Limb (tissue), 2 donors: ENCODE results near the gene WWOX.
"Not testable (repeated sequence)": the region's sequence is repeated elsewhere in the genome, so short reads cannot be mapped to it uniquely, and the experiment has no call there.

Source experiments
- DNase-seq, 2 donors: peaks; one replicate each; pipeline ENCODE4 v3.0.0-alpha.2; 2016; ENCODE audit errors: extremely low spot score in 2 of 2

The WWOX gene

DNA sequence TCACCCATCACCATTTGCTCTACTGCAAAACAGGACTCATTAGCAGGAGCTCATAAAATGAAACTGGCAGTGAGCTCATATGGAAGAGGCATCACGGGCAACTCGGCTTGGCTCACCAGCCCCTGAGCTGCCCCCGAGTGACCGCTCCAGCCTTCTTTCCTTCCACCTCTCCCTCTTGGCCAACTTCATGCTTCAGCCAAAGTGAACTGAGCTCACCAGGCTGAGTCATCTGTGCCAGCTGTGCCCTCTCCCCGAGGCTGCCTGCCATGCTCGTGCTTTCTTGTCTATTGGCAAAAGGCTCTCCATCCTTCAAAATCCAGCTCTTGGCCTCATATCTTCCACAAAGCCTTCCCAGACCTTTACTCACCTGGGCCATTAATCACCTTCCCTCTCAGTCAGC lies 391.4 kb downstream of the WWOX start:
- no peak for DNase-seq

DNA sequence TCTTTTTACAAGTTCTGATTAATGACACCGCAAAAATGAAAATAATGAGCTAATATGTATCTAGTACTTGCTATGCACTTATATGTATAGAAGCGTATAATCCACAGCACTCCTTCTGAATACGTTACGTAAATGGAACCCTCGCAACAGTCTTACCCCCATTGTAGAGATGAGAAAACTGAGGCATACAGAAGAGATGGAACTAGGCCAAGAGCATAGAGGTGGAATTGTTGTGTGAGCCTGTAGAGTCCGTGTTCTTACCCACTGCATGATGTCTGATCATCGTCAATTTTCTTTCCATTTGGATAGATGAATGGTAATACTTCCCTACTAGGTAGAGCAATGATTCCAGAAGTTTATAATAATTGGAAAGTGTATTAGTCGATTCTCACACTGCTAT lies 394.1 kb downstream of the WWOX start:
- no peak for DNase-seq

DNA sequence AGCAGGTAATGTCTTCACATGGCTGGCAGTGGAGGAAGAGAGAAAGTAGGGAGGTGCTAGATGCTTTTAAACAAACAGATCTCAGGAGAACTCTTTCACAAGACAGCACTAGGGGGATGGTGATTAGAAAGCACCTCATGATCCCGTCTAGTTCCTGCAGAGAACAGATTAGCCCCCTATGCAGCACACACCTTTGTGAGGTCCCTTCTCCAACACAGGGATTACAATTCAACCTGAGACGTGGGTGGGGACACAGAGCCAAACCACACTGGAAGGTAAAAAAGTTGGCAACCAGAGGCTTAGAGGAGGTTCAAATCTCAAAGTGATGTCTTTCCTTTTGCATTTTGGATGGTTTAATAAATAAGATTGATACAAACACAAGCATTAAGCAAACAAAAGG lies 394.7 kb downstream of the WWOX start:
- DNase-seq, result no peak

DNA sequence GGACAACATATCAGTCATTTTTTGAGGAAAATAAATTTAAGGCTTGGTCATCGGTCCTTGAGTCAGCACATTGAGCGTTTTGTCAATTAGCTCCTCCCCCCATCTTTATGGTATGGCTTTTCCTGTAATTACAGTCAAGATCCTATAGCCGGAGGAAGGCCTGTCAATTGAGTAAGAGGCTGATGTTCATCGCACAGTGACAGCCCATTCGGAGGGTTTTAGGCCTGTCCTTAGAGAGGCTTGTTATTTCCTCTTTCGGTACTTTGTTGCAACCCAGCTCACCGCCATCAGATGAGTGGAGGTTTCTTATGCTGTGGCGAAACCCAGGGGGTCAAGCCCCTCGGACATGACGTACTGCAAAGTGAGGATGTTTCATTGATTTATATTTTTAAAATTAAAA lies 395.2 kb downstream of the WWOX start:
- no peak for DNase-seq

DNA sequence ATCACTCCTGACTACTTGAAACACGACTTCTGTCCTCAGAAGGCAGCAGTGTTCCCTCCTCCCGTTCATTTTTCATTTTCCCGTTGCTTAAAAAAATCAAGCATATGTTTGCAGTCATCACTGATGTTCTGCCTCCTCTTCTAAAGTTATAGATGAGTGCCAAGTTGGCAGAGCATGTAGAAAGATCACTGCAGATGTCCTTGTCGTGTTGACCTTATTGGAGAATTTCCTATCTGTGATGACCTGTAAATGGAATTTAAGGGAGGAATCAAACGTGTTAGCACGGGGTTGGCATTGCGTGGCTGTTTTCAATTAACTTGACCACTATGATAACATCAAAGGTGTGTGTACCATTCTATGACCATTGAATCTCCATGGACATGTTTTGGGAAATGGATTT lies 396.7 kb downstream of the WWOX start:
- no peak for DNase-seq

DNA sequence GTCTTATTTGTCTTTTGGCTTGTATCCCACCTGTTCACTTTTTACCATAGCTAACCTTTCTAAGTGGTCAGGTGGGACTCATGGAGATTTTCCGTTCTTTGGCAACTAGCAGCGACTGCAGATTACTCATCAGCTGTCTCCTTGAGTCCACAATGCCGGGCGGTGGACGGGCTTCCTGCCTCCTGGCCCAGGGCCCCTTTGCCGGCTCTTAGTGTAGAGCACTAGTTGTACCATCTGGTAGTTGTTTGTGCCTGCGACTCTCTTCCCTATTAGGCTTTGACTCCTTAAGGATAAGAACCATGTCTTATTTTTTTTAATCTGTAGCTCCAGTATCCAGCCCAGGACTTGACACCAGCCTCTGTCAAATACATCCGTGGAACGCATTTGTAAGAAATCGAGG lies 399.9 kb downstream of the WWOX start:
- DNase-seq, result no peak

DNA sequence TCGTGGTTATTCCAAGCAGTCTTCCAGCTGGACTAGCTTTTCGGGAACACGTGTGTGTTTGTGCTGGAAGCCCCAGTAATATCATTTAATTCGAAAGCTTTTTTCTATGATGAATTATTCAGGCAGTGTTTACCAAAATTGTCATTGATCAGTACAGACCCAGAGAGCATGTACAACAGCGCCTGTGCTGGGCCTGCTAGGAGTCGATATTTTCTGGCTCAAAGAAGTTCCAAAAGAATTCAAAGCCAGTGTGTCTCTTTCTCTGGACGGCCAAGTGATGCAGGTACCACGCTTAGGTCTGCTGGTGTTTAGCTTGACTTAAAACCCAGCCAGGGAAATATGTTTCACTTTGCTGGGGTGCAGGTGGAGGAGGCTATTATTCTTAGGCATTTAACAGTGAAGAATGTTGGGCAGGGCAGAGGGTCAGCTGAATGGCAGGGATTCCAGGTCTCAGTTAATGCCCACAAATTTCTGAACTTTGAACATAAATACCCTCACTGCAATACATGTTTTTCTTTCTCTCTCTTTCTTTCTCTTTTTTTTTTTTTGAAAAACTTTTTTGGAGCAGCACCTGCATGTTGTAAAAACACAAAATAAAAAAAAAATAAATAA lies 401.3 kb downstream of the WWOX start:
- no peak for DNase-seq

DNA sequence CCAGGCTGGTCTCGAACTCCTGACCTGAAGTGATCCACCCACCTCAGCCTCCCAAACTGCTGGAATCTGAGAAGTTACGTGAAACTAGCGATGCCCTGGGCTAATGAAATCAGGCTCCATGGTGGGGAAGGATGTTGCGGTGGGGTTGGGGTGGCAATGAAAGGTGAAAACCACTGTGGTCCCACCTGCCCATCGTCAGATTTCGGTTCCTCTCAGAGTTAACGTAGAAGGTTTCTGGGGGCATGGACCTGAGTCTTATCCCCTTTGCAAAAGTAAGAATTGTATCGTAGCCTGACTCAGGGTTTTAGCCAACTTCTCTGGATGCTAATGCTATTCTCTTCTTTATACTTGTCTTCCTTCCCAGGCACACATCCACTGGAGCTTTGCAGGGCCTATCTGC lies 402.3 kb downstream of the WWOX start:
- DNase-seq, result no peak

DNA sequence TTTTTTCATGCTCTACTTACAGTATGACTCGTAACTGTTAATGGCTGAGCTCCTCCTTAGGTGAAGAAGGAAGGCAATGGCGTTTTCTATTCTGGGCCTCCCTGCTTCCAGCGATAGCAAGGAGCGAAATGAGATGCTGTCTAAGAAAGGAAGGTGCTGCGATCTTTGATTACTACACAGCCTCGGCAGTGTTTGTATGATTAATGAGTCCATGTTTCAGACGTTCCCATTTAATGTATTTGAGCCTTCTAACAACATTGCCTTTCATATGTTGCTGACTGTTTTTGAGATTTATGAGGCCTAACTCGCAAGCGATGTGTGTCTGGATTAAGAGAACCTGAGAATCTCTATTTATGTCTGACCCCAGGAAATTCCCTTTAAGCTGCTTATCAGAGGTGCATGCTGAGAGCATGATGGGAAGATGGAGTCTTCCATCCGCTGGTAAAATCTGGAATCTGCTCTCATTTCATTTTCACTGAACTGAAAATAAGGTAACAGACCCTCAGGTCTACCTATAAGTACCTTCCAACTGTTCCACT lies 403.4 kb downstream of the WWOX start:
- no peak for DNase-seq

DNA sequence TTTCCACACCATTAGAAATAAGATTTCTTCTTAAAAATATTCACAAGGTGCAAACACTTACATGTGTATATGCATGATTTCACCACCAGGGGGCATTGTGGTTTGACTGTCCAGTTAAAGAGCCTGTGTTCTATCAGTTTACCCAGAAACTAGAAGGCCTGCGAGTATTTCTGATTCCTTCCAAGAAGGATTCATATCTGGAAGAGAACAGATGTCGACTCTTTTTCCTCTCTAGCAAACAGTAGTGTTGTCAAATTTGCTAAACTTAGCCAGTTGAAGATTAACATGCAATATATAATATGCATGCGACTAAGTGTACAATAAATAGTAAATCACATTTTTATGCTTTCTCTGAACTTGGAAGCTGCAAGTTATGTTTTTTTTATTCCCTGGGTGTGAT lies 404.1 kb downstream of the WWOX start:
- DNase-seq, result peak; percentile 56 to 87

DNA sequence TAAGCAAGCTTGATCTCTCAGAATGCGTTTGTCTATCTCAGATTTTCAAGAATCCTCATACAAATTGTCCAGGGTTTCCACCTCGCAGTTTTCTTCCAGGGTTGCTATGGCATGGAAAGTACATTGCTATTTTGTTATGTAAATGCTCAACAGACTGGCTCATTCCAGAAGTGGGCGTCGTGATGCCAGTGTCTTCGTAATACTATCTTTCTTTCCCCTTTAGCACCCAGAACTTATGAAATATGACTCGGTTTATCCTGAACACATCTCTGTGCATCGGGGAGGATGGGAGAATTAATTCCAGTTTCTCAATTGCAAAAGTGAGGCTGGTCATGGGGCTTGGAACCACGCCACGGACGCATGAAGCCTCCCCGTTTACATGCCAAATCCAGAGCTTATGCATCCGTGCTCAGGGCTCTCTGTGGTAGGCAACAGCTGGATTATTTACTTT lies 405.0 kb downstream of the WWOX start:
- peak; percentile 45 to 49 for DNase-seq

DNA sequence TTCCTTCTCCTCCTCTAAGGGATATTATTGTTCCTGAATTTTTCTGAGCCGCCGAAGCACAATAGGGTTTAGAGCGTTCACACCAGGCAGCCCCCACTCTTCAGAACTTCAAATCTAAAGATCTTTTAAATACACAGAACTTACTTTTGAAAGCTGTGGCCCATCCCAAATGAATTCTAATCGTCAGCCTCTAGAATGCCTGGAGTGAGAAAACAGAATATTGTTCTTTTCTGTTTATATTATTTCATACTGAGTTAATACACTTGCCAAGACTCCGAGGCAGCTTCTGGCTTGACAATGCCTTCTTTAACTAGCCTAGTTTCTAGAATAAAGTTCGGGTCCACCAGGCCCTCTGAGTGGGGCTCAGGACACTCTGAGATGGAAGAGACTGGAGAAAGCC lies 405.6 kb downstream of the WWOX start:
- DNase-seq, result peak in 1 of 2 donors; percentile 18

DNA sequence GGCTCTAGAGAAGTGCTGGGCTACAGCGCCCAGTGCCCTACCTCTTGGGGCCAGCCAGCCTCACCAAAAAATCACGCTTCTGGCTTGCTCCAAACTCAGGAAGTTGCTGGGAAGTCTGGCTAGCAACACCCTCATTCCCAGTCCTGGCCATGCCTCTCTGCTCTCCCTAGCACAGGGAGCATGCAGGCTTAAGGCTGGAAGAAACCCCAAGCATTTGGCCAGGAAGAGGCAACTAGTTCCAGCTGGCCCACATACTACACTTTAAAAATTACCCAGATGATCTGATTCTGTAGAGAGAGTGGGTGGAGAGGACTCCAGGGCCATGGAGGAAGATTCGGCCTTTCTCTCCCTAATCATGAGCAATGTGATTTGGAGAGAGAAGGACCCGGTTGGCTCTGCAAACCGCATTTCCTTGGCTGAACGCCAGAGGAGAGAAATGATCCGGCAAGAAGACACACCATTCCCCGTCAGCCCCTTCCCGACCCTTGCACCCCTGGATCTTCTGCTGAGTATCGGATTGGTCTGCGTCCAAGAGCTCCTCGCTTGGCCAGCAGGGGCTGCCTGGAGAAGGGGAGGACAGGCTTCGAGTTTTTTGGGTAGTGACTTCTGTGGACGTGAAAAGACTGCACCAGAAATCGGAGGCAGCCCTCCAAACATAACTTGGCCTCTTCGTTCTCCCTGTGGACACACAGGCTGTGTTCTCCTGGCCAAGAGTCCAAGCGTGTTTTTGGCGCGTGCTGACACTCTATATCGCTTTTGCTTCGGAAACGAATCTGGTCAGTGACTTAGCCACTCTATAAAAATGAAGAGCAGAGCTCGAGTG lies 406.3 kb downstream of the WWOX start:
- DNase-seq, result peak; percentile 81 to 89

DNA sequence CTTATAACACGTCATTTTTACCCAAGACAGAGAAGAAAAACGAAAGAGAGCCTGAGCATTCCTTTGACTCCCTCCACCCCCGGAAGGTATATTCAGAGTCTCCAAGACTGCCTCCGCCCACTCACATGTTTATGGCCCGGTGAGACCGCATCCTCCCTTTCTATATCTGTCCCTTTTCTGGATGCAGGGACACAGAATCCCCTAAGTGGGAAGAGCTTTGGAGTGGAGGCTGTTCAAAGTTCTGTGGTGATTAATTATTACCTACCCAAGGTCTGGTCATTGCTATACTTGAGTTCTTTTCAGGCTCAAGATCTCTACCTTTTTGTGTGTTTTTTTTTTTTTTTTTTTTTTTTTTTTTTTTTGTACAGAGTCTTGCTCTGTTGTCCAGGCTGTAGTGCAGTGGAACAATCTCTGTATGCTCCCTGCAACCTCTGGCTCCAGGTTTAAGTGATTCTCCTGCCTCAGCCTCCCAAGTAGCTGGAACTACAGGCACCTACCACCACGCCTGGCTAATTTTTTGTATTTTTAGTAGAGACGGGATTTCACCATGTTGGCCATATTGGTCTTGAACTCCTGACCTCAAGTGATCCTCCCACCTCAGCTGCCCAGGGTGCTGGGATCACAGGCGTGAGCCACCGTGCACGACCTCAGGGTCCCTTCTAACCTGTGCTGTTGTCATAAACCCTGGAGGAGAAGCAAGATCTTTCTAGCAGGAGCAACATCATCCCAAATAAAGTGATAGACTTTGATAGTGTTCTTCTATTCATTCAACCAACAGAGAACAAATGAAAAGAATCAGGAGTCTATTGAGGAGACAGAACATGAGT lies 407.1 kb downstream of the WWOX start:
- DNase-seq, result no peak

DNA sequence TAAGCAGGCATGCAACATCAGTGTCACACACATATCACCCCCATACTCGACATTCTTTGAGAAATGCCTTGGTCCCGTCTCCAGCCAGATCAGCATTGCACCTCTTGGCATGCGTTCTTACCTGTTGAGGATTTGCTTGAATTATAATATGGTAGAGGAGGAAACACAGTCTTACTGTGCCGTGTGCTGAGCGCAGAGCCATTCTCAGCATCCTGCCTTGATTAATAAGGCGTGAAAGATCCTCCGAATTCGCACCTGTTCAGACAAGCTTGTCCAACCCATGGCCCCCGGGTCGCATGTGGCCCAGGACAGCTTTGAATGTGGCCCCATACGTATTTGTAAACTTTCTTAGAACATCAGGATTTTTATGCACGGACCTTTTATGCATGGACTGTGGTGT lies 408.1 kb downstream of the WWOX start:
- DNase-seq, result no peak

DNA sequence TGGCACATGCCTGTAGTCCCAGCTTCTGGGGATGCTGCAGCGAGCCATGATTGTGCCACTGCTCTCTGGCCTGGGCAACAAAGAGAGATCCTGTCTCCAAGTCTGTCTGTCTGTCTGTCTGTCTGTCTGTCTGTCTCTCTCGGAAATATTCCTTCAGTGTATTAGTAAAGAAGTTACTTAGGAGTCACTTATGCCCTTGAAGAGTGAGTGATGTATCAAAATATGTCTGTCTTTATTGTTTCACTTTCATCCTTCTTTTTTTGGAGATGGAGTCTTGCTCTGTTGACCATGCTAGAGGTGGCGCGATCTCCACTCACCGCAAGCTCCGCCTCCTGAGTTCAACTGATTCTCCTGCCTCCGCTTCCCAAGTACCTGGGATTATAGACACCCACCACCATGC lies 410.5 kb downstream of the WWOX start:
- no peak for DNase-seq

DNA sequence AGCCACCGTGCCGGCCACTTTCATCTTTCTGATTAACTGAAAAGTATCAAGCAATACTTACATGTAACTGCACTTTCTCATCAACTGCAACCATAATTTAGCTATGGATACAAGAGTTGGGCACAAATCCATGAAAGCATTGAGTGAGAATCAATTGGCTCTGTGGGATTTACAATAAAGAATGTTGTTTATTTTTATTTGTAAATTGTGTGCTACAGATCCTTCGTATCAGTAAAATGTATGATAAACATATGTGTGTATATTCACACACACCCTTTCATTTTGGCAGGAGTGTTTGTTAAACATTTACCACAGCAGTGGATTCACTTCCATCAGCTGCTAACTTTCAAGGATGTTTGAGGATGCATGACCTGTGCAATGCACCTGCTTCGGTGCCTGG lies 411.0 kb downstream of the WWOX start:
- no peak for DNase-seq

DNA sequence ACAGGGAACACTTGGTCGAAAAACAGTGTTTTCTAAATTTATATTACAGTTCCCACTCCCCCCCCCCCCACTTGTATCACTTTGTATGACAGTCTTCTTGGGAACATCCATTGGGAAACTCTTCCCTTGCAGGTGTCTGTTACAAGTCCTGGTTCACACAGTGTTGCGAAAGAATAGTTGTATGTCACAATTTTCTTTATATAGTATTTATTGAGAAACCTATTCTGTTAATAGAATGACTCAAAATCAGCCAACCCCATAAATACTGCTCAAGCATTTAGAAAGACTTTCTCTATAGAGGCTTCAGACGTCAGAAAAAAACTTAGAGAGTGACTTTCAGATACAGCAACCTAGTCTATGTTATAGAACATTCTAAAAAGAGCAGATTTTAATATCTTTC lies 414.4 kb downstream of the WWOX start:
- no peak for DNase-seq

DNA sequence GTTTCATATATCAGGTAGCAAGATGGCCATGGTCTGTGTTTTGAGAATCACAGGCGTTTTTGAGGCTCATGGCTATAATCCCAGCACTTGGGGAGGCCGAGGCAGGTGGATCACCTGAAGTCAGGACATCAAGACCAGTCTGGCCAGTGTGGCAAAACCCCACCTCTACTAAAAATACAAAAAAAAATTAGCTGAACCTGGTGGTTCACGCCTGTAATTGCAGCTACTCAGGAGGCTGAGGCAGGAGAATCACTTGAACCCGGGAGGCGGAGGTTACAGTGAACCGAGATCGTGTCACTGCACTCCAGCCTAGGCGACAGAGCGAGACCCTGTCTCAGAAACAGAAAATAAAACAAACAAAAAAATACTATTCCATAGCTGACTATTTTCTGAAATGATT lies 415.4 kb downstream of the WWOX start:
- DNase-seq, result not testable (repeated sequence)

DNA sequence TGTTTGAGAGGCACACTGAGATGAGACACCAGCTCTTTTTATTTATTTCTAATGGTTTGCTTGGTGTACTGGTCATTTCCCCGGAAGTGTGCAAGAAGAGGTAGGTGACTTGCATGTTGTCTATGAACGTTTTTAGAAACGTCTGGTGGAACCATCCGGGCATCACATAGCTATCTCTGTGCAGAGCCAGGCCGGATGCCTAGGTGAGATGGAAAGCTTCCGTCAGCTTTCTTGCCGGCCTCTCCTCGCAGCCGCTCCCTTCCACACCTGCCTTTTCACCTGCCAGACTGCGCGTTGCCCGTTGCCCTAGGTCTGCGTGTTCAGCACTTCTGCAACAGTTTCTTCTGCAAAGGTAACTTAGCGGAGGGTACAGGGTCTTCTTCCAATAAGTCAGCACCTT lies 416.0 kb downstream of the WWOX start:
- no peak for DNase-seq

DNA sequence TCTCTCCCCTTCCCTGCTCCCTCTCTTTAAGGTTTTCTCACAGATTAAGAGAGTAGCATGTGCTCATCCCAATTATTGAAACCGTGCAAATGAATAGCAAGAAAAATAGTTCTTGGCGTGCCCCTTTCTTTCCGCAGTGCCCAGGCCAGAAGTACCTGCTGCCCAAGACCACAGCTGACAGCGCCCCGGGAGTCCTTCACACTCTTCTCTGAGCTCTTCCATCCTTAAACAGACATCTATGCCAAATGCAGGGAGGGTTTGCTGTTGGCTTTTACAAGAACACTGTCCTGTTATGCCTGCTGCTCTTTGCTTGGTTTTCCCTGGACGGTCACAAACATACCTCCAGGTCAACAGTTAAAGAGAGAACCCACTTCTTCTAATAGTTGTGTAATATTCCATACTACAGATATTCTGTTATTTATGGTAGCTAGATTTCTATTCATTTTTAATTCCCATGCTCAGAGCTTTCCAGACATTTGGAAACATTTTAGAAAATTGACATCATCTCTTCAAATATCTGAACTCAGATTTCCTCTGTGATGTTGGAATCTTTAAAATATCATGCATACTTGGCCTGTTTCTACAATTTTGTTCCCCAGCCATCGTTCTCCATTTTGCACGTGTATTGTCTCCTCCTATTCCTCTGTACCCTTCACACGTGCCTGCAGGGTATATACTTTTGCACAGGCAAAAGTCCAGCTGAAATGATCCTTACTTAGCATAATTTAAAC lies 416.7 kb downstream of the WWOX start:
- no peak for DNase-seq
